H9 (cell line): ENCODE data around the gene MEN1. TPM values are rescaled to one million over a fixed set of nuclear protein-coding genes. Genes with fewer than 3 reads are reported as not detected.

Experiments
- DNase-seq: peaks from one replicate; pipeline ENCODE4 v3.0.0-alpha.2; 2017
- H2AFZ ChIP-seq: one replicate; pipeline ENCODE4 v1.6.1; 2013; ENCODE audit warnings: mild to moderate bottlenecking, low read length, control low read depth, moderate library complexity
- H2AK5ac ChIP-seq: 2 replicates; pipeline ENCODE4 v1.6.1; 2013; ENCODE audit warnings: low read length, control low read depth, mixed read lengths; ENCODE audit not compliant: insufficient read length
- H2BK120ac ChIP-seq: one replicate; pipeline ENCODE4 v1.6.1; 2013; ENCODE audit warnings: low read depth, mild to moderate bottlenecking, low read length, control low read depth, inconsistent platforms; ENCODE audit not compliant: poor library complexity, severe bottlenecking
- H2BK12ac ChIP-seq: 2 replicates; pipeline ENCODE4 v1.6.1; 2013; ENCODE audit warnings: low read length, control low read depth, mixed read lengths, low read depth; ENCODE audit not compliant: insufficient read length
- H2BK15ac ChIP-seq: 2 replicates; pipeline ENCODE4 v1.6.1; 2013; ENCODE audit warnings: low read depth, low read length, control low read depth
- H2BK20ac ChIP-seq: one replicate; pipeline ENCODE4 v1.6.1; 2013; ENCODE audit warnings: low read depth, mild to moderate bottlenecking, low read length, control low read depth, inconsistent platforms; ENCODE audit not compliant: poor library complexity, severe bottlenecking
- H2BK5ac ChIP-seq: 2 replicates; pipeline ENCODE4 v1.6.1; 2013; ENCODE audit warnings: low read length, control low read depth, mixed read lengths; ENCODE audit not compliant: insufficient read length
- H3K14ac ChIP-seq: 2 replicates; pipeline ENCODE4 v1.6.1; 2013; ENCODE audit warnings: low read length, control low read depth; ENCODE audit not compliant: insufficient read depth
- H3K18ac ChIP-seq: 2 replicates; pipeline ENCODE4 v1.6.1; 2013; ENCODE audit warnings: low read depth, mild to moderate bottlenecking, mixed read lengths, low read length, control low read depth; ENCODE audit not compliant: insufficient read length
- H3K23ac ChIP-seq: 2 replicates; pipeline ENCODE4 v1.6.1; 2013; ENCODE audit warnings: low read length, control low read depth, mixed read lengths, low read depth; ENCODE audit not compliant: insufficient read length
- H3K23me2 ChIP-seq: 2 replicates; pipeline ENCODE4 v1.6.1; 2013; ENCODE audit warnings: low read depth, mild to moderate bottlenecking, mixed read lengths, low read length, control low read depth; ENCODE audit not compliant: insufficient read length, poor library complexity, severe bottlenecking
- H3K27ac ChIP-seq: 2 replicates; pipeline ENCODE4 v1.5.1; 2013; ENCODE audit warnings: low read length, control low read depth, mixed read lengths, low read depth; ENCODE audit not compliant: insufficient read length
- H3K27me3 ChIP-seq: 2 replicates; pipeline ENCODE4 v1.6.1; 2013; ENCODE audit warnings: low read length, control low read depth, inconsistent platforms; ENCODE audit not compliant: insufficient read depth
- H3K4ac ChIP-seq: 2 replicates; pipeline ENCODE4 v1.6.1; 2013; ENCODE audit warnings: low read depth, mild to moderate bottlenecking, control low read depth, inconsistent platforms, low read length, moderate library complexity
- H3K4me1 ChIP-seq: 2 replicates; pipeline ENCODE4 v1.6.1; 2013; ENCODE audit warnings: low read length, control low read depth, inconsistent platforms; ENCODE audit not compliant: insufficient read depth
- H3K4me2 ChIP-seq: 2 replicates; pipeline ENCODE4 v1.6.1; 2013; ENCODE audit warnings: low read length, control low read depth, mixed read lengths; ENCODE audit not compliant: insufficient read length, insufficient read depth
- H3K56ac ChIP-seq: 2 replicates; pipeline ENCODE4 v1.6.1; 2013; ENCODE audit warnings: low read depth, mild to moderate bottlenecking, mixed read lengths, low read length, control low read depth; ENCODE audit not compliant: insufficient read length
- H3K79me1 ChIP-seq: 2 replicates; pipeline ENCODE4 v1.6.1; 2013; ENCODE audit warnings: low read depth, mild to moderate bottlenecking, moderate library complexity, low read length, control low read depth, inconsistent platforms; ENCODE audit not compliant: insufficient read depth, poor library complexity, severe bottlenecking
- H3K79me2 ChIP-seq: 2 replicates; pipeline ENCODE4 v1.6.1; 2013; ENCODE audit warnings: low read length, control low read depth, inconsistent platforms; ENCODE audit not compliant: insufficient read depth
- H3K9ac ChIP-seq: 2 replicates; pipeline ENCODE4 v1.6.1; 2013; ENCODE audit warnings: low read length, control low read depth, mixed read lengths; ENCODE audit not compliant: insufficient read length; ENCODE audit errors: extremely low read depth
- H3K9me3 ChIP-seq: one replicate; pipeline ENCODE4 v1.6.1; 2013; ENCODE audit warnings: low read depth, low read length, inconsistent platforms; ENCODE audit not compliant: control insufficient read depth
- H3T11ph ChIP-seq: one replicate; pipeline ENCODE4 v1.6.1; 2013; ENCODE audit warnings: mild to moderate bottlenecking, low read length, control low read depth, inconsistent platforms
- H4K20me1 ChIP-seq: one replicate; pipeline ENCODE4 v1.6.1; 2013; ENCODE audit not compliant: control insufficient read depth, insufficient read length, insufficient read depth
- H4K5ac ChIP-seq: 2 replicates; pipeline ENCODE4 v1.6.1; 2013; ENCODE audit warnings: low read depth, mild to moderate bottlenecking, mixed read lengths, low read length, control low read depth; ENCODE audit not compliant: insufficient read length
- H4K8ac ChIP-seq: replicated peaks from 2 replicates; pipeline ENCODE4 v1.6.1; 2013; ENCODE audit warnings: low read length, control low read depth, mixed read lengths, low read depth; ENCODE audit not compliant: insufficient read length
- H4K91ac ChIP-seq: 2 replicates; pipeline ENCODE4 v1.6.1; 2013; ENCODE audit warnings: low read depth, mild to moderate bottlenecking, moderate library complexity, mixed read lengths, low read length, control low read depth; ENCODE audit not compliant: insufficient read length
- H3K27ac Mint-ChIP-seq, 3 experiments: 2 replicates in 2 of 3; 3 replicates in 1 of 3; pipeline ENCODE4 v1.8.0; 2020 to 2021; ENCODE audit warnings: mixed read lengths in 3 of 3, mild to moderate bottlenecking in 1 of 3, moderate library complexity in 1 of 3
- H3K27me3 Mint-ChIP-seq: 2 replicates; pipeline ENCODE4 v1.8.0; 2021; ENCODE audit warnings: low read depth, mild to moderate bottlenecking, moderate library complexity, mixed read lengths
- H3K36me3 Mint-ChIP-seq, 3 experiments: 2 replicates in 2 of 3; 3 replicates in 1 of 3; pipeline ENCODE4 v1.8.0; 2020 to 2021; ENCODE audit warnings: low read depth in 3 of 3, mixed read lengths in 3 of 3; ENCODE audit not compliant: insufficient read depth in 1 of 3
- H3K4me1 Mint-ChIP-seq, 2 experiments: 2 replicates each; pipeline ENCODE4 v1.8.0; 2020; ENCODE audit warnings: mixed read lengths in 2 of 2
- H3K4me3 Mint-ChIP-seq, 2 experiments: 2 replicates in 1 of 2; 3 replicates in 1 of 2; pipeline ENCODE4 v1.8.0; 2020 to 2021; ENCODE audit warnings: mild to moderate bottlenecking in 2 of 2, mixed read lengths in 2 of 2, moderate library complexity in 1 of 2
- H3K9me3 Mint-ChIP-seq, 2 experiments: 2 replicates in 1 of 2; 3 replicates in 1 of 2; pipeline ENCODE4 v1.8.0; 2020; ENCODE audit warnings: mild to moderate bottlenecking in 2 of 2, mixed read lengths in 2 of 2, moderate library complexity in 1 of 2
- WGBS: extraction: QIAGEN DNeasy Blood & Tissue Kit; methylation state at CpG from one replicate; pipeline ENCODE4 v1.1.7; 2013; ENCODE audit warnings: missing lambda C conversion rate, low lambda C conversion rate, mixed read lengths; ENCODE audit not compliant: insufficient read length; ENCODE audit errors: extremely low coverage; 5-methylcytosine and 5-hydroxymethylcytosine counted together
- total RNA-seq: library from RNA; stranded (reverse); gene quantifications from 2 replicates; pipeline ENCODE4 v1.2.1, GENCODE V29; 2021
- TF ChIP-seq, protein P1 (sequence below): fragments of 200-600 bp; sonication (generic); conservative IDR thresholded peaks from 3 replicates; pipeline ENCODE4 v1.8.0; 2021; ENCODE audit warnings: antibody characterized with exemption, mild to moderate bottlenecking

Gene MEN1
- total RNA-seq, 1 experiment from 2014 or later = 49.9 TPM

DNA sequence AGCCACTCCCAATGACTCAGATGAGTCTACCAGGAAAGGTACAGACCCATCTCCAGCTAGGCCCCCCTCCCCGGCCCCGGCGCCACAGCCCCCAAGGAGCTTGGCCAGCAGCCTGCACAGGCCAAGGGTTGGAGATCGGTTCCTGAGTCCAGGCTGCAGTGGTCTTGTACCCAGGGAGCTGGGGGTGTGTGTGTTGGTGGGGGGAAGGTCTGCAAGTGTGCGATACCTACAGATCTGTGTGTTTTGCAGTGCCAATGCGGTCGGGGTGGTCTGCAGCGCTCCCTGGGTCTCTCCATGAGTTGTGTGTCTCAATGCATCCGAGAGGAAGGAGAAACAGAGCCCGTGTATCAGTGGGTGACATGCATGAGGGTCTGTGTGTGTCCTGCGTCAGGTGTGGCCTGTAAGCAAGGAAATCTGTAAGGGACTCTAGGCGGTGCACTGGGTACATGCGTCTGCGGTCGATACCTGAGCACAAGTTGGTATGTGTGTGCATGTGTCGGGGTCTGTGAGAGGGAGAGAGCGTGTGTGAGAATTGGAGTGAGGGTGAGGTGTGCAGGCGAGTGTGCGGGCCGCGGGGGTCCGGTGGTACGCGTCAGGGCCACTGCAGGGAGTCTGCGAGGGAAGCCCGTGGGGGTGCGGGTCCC is 33.5 kb upstream of the MEN1 start:
- peaks cover 0 to 11% (median 5%) of the 10 kb centered on the region in 3 experiments; a peak in 5 of 7 replicates for H3K36me3 Mint-ChIP-seq
- H3K27ac ChIP-seq = no peak overlapping the region
- H3K23me2 ChIP-seq = peaks cover 6% of the 10 kb centered on the region
- no peak overlapping the region for H3K9ac ChIP-seq
- no peak overlapping the region for H4K8ac ChIP-seq
- H3K4me3 Mint-ChIP-seq = peak overlapping the region; percentile 80 to 89
- H3K27me3 Mint-ChIP-seq = peaks cover 2% of the 10 kb centered on the region
- H3K4me1 ChIP-seq = no peaks in the 10 kb centered on the region
- H2AFZ ChIP-seq = no peak overlapping the region
- H3K4me1 Mint-ChIP-seq = peaks cover 30 to 39% of the 10 kb centered on the region in 2 experiments
- peak overlapping the region; percentile 61 for H3K4me2 ChIP-seq
- H3K14ac ChIP-seq = no peak overlapping the region
- no peak overlapping the region for H3T11ph ChIP-seq
- peak overlapping the region in 2 of 3 experiments; percentile 19 to 40; a peak in 2 of 7 replicates for H3K27ac Mint-ChIP-seq
- H3K4ac ChIP-seq = no peak overlapping the region
- no peak overlapping the region for H2BK12ac ChIP-seq
- DNase-seq = no peak
- WGBS = no CpG with 5 or more reads among the region's 27 CpGs
- no peak overlapping the region for H2BK5ac ChIP-seq
- H3K23ac ChIP-seq = no peak overlapping the region
- H2AK5ac ChIP-seq = no peak overlapping the region
- no peak overlapping the region for H2BK120ac ChIP-seq
- no peaks in the 10 kb centered on the region for H3K79me1 ChIP-seq
- H4K91ac ChIP-seq = no peak overlapping the region
- no peak overlapping the region for H2BK15ac ChIP-seq
- TF ChIP-seq, protein P1, sequence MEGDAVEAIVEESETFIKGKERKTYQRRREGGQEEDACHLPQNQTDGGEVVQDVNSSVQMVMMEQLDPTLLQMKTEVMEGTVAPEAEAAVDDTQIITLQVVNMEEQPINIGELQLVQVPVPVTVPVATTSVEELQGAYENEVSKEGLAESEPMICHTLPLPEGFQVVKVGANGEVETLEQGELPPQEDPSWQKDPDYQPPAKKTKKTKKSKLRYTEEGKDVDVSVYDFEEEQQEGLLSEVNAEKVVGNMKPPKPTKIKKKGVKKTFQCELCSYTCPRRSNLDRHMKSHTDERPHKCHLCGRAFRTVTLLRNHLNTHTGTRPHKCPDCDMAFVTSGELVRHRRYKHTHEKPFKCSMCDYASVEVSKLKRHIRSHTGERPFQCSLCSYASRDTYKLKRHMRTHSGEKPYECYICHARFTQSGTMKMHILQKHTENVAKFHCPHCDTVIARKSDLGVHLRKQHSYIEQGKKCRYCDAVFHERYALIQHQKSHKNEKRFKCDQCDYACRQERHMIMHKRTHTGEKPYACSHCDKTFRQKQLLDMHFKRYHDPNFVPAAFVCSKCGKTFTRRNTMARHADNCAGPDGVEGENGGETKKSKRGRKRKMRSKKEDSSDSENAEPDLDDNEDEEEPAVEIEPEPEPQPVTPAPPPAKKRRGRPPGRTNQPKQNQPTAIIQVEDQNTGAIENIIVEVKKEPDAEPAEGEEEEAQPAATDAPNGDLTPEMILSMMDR = no peak
- H3K9me3 ChIP-seq = no peaks in the 10 kb centered on the region
- no peak overlapping the region for H4K5ac ChIP-seq
- no peak overlapping the region for H3K56ac ChIP-seq
- no peaks in the 10 kb centered on the region for H4K20me1 ChIP-seq
- H3K9me3 Mint-ChIP-seq = no peaks in the 10 kb centered on the region; a peak in 2 of 5 replicates
- no peak overlapping the region for H3K18ac ChIP-seq
- H3K79me2 ChIP-seq = no peaks in the 10 kb centered on the region
- H2BK20ac ChIP-seq = no peak overlapping the region
- no peaks in the 10 kb centered on the region for H3K27me3 ChIP-seq
